Nucleus accumbens (tissue), 56 donors: Measurements from ENCODE around the gene GFER.

Source experiments
- DNase-seq, 56 donors: peaks; one replicate each; lab custom pipeline; 2025; lab: John Stamatoyannopoulos, UW

Gene GFER

GRCh38 chr16:2022723-2023091 is 38.7 kb downstream of the GFER start:
- DNase-seq: no peak

- peak in 55 of 56 donors; percentile 33 to 97 (median 83) for DNase-seq
Measured at GRCh38 chr16:2023092-2024031, 39.4 kb downstream of the GFER start.

DNA sequence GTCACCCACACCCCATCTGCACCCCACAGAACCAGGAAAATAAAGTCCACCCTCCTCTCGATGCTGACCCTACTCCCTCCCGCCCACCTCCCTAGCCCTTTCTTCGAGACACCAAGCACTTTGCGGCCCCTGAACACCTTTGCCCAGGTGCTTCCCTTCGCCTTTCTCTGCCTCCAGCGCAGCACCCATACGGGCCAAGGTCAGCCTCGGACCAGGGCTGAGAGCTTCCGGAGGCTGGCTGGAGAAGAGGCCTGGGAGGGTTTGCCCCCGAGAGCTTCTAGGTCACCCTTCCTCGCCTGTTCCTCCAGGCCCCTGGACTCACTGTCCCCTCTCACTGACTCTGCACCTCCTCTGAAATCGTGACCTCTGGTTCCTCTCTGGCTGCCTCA is 40.0 kb downstream of the GFER start:
- DNase-seq: no peak

GRCh38 chr16:2025251-2025650 is 41.3 kb downstream of the GFER start:
- no peak for DNase-seq

- DNase-seq: no peak
Measured at GRCh38 chr16:2025878-2026460, 42.0 kb downstream of the GFER start.

GRCh38 chr16:2026461-2027023 is 42.5 kb downstream of the GFER start, which contains the start of gene NHERF2:
NHERF2 (plus strand) TSS chr16:2026902; CDS start chr16:2027006, 104 bp downstream.
- peak in 10 of 56 donors; percentile 4 to 58 (median 20) for DNase-seq

DNA sequence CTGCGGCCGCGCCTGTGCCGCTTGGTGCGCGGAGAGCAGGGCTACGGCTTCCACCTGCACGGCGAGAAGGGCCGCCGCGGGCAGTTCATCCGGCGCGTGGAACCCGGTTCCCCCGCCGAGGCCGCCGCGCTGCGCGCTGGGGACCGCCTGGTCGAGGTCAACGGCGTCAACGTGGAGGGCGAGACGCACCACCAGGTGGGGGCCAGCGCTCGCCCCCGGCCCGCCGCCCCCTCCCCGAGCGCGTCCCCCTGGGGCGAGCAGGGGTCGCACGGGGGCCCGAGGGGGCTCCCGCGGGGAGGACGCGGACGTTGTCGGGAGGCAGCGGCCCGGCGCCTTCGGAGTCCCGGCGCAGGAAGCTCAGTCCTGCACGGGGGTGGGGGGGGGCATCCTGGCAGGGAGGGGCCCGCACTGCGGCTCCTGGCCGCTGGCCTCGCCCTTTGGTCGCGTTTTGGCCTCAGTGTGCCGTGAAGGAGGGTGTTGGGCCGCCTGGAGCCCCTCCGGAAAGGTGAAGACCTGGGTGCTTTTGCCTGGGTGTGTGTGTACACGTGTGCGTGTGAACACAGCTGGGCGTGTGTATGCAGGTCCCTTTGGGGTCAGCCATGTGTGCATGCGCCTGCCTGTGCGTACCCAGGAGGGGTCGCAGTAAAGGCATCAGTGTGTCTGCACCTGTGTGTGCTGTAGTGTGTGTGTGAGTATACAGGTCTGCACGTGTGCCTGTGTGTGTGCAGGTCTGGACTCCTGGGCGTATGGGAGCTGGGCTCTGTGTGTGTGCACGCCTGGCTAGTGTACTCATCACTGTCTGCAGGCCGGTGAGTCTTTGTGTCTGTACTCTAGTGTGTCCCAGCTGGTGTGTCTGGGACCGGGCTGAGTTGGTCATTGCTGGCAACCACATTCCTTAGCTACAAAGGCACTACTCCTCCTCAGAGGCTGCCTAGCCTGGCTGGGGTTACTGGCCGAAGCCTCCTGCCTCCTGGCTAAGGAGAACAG is 43.3 kb downstream of the GFER start:
- DNase-seq: no peak

GRCh38 chr16:2028146-2028545 is 44.2 kb downstream of the GFER start:
- DNase-seq: no peak

DNA sequence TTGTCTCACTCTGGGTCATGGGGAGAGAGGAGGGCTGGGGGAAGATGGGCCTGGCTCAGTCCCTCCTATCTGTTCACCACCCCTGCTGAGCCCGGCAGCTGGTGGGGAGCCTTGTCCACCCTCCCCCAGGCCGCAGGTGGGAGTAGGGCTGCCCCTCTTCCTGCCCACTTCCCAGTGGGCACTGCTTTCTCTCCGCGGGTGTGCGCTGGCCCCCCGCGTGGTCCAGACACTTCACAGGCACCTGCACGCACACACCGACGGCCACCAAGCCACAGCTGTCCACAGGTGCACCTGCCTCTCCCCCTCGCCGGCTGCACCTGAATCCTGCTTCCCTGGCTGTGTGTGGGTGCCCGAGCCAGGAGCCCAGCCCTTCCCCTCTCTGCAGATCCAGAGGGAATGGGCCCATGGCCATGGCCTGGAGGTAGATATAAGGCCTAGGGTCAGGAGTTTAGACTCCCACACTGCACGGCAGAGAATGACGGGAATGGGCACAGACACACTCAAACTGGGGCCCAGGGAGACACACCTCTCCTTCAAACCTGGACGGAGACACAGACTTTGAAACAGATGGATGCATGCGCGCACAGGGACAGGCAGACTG is 44.7 kb downstream of the GFER start:
- DNase-seq: no peak

DNA sequence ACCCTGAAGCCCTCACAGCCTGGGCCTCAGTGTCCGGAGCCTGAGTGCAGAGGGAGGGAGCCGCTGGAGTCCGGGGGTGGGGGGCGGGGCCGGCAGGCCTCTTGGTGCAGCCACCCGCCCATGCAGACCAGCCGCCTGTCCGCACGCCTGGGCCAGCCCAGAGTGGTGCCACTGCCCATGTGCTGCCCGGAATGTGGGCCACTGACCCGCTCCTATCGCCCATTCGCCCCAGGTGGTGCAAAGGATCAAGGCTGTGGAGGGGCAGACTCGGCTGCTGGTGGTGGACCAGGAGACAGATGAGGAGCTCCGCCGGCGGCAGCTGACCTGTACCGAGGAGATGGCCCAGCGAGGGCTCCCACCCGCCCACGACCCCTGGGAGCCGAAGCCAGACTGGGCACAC is 45.4 kb downstream of the GFER start:
- DNase-seq: no peak

GRCh38 chr16:2030036-2030435 is 46.0 kb downstream of the GFER start:
- no peak for DNase-seq

DNA sequence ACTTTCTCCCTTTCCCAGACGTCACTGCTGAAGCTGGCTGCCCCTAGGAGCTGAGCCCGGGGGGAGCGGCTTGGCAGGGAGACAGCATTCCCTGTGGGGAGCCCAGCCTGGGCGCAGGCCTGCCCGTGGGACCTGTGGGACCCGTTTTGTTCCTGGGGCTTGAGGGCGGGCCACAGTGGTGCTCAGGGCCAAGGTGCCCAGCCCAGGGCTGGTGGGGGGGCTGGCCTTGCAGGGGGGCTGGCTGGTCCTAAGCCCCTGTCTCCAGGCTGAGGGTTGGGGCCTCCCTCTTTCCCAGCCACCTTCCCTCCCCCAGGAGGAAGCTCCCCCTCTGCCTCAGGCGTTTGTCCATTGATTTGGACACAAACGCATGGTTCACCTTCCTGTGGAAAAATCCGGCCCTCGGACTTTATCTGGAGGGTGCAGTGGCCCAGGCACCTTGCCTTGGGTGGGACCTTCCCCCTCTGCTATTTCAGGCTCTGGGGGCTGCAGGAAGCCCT is 47.1 kb downstream of the GFER start:
- no peak for DNase-seq

DNA sequence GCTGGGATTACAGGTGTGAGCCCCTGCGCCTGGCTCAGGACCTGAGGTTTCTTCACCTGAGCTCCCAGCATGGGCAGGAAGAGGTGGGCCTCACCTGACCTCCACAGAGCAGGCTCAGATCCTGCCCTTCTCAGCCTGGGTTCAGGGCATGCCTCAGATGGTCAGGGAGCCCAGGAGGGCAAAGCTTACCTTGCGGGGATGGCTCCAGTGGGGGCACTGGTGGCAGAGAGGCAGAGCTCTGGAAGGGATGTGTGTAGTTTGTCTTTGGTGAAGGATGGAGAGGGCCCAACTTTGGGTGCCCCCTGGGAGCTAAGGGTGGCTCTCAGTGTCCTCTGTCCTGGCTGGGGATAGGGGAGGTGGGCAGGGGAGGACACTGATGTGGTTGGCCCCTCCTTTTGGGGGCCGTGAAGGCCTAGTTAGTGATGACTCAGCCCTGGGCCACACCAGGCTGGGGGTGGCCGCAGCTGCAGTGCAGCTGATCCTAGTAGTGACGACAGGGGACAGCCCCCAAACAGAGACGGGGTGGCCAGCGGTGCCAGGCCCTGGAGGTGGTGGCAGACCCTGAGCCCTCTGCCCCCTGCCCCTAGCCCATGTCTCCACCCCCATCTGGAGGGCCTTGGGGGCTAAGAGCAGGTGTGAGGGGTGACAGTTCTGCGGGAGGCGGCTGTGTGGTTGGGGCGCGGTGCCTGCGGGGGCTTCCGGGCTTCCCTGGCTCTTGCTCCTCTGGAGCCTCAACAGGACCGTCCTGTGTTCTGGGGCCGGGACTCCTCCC is 48.5 kb downstream of the GFER start:
- DNase-seq: peak in 41 of 56 donors; percentile 14 to 83 (median 43)

- peak; percentile 39 to 98 (median 90) for DNase-seq
Measured at GRCh38 chr16:2033057-2033908, 49.3 kb downstream of the GFER start.

GRCh38 chr16:2033909-2034695 is 50.1 kb downstream of the GFER start:
- DNase-seq: peak in 2 of 56 donors; percentile 32 to 37

GRCh38 chr16:2034696-2035430 is 50.9 kb downstream of the GFER start:
- no peak for DNase-seq
